ENCODE results near the gene NDUFV3.

NDUFV3 gene

DNA sequence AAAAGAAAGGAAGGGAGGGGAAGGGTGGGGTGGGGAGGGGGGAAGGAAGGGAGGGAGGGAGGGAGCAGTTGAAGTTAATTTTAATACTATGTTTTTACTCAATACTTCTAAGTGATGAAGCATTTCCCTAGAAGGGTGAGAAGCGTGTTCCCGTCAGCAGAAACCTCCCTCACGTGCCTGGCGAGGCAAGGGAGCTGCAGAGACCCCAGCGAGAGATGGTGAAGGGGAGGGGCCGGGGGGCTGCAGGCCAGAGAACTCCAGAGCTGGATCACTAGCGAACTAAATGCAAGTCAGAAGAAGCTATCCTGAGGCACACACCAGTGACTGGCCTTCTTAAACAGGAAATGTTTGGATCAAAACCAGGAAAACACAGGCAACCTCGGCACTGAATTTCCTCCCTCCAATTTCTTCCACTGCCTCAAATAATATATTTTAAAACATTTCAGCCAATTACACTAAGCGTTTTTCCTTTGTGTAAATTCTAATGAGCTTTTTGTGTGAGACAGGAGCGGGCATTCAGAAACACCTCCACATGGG lies 31.7 kb upstream of the NDUFV3 start:
- Histone ChIP-seq H3K79me2 (ENCODE audit: insufficient read depth, low read length) (peaks cover 88% of the 10 kb centered on the region), H3K9me3 (ENCODE audit: insufficient read depth, low read length, severe bottlenecking) (no peaks in the 10 kb centered on the region), H4K20me1 (ENCODE audit: insufficient read depth, low read length) (peaks cover 82% of the 10 kb centered on the region), H3K4me1 (ENCODE audit: insufficient read depth, low read length) (no peaks in the 10 kb centered on the region), H3K9ac (ENCODE audit: low read depth, low read length) (no peak overlapping the region), H3K27ac (ENCODE audit: low read length) (no peak overlapping the region), H3K36me3 (ENCODE audit: insufficient read depth, low read length) (peaks cover 93% of the 10 kb centered on the region), H3K27me3 (ENCODE audit: insufficient read depth, low read length, poor library complexity) (no peaks in the 10 kb centered on the region), H2AFZ (ENCODE audit: low read depth, low read length) (no peak overlapping the region), H3K4me3 (ENCODE audit: low read depth in 1 of 2, low read length in 2 of 2) (no peak overlapping the region), H3K4me2 (ENCODE audit: insufficient read depth, low read length) (no peak overlapping the region)
- no peak for TF ChIP-seq EZH2 (IDR thresholded peaks at IDR 0.05; ENCODE audit: borderline replicate concordance, low read depth, low read length, severe bottlenecking)
- TF ChIP-seq, protein P1, sequence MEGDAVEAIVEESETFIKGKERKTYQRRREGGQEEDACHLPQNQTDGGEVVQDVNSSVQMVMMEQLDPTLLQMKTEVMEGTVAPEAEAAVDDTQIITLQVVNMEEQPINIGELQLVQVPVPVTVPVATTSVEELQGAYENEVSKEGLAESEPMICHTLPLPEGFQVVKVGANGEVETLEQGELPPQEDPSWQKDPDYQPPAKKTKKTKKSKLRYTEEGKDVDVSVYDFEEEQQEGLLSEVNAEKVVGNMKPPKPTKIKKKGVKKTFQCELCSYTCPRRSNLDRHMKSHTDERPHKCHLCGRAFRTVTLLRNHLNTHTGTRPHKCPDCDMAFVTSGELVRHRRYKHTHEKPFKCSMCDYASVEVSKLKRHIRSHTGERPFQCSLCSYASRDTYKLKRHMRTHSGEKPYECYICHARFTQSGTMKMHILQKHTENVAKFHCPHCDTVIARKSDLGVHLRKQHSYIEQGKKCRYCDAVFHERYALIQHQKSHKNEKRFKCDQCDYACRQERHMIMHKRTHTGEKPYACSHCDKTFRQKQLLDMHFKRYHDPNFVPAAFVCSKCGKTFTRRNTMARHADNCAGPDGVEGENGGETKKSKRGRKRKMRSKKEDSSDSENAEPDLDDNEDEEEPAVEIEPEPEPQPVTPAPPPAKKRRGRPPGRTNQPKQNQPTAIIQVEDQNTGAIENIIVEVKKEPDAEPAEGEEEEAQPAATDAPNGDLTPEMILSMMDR (IDR thresholded peaks at IDR 0.05; ENCODE audit: borderline replicate concordance, extremely low read depth, low read length, poor library complexity, severe bottlenecking): no peak
- no peak for DNase-seq
- no peak for ATAC-seq (ENCODE audit: insufficient read depth, low read depth)

DNA sequence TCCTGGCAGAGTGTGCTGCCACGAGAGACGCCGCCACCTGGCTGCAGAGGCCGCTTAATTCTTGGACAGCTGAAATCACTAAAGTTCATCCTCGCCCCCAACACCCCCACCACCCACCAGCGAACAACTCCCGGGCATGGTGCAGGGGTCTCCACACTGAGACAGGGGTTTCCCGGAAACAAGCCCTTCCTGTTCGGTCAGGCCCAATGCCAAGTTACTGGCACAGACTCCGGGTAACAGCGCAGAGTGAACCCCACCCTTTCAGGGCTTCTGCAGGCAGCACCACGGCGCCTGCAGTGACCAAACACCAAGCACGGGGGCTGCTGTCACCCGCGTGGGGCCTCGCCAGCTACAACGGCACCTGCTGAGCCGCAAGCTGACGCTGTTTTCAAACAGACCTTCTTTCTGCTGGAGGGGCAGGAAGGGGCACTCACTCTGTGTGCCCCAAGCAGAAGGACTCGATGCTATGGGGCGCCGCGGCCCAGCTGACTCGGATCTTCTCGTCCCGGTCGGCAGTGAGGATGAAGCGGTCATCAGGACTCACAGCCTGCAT lies 31.2 kb upstream of the NDUFV3 start:
- peaks cover 93% of the 10 kb centered on the region for H3K36me3 ChIP-seq (ENCODE audit: insufficient read depth, low read length)
- H3K4me3 ChIP-seq (ENCODE audit: low read depth in 1 of 2, low read length in 2 of 2): no peak overlapping the region
- no peak overlapping the region for H3K4me2 ChIP-seq (ENCODE audit: insufficient read depth, low read length)
- H3K27me3 ChIP-seq (ENCODE audit: insufficient read depth, low read length, poor library complexity): no peaks in the 10 kb centered on the region
- TF ChIP-seq, protein P1 (IDR thresholded peaks at IDR 0.05; ENCODE audit: borderline replicate concordance, extremely low read depth, low read length, poor library complexity, severe bottlenecking): no peak
- ATAC-seq (ENCODE audit: insufficient read depth, low read depth): no peak
- H3K79me2 ChIP-seq (ENCODE audit: insufficient read depth, low read length): peaks cover 91% of the 10 kb centered on the region
- no peak overlapping the region for H3K9ac ChIP-seq (ENCODE audit: low read depth, low read length)
- no peak for DNase-seq
- H2AFZ ChIP-seq (ENCODE audit: low read depth, low read length): no peak overlapping the region
- H3K27ac ChIP-seq (ENCODE audit: low read length): no peak overlapping the region
- H3K4me1 ChIP-seq (ENCODE audit: insufficient read depth, low read length): no peaks in the 10 kb centered on the region
- H4K20me1 ChIP-seq (ENCODE audit: insufficient read depth, low read length): peaks cover 83% of the 10 kb centered on the region
- no peaks in the 10 kb centered on the region for H3K9me3 ChIP-seq (ENCODE audit: insufficient read depth, low read length, severe bottlenecking)

DNA sequence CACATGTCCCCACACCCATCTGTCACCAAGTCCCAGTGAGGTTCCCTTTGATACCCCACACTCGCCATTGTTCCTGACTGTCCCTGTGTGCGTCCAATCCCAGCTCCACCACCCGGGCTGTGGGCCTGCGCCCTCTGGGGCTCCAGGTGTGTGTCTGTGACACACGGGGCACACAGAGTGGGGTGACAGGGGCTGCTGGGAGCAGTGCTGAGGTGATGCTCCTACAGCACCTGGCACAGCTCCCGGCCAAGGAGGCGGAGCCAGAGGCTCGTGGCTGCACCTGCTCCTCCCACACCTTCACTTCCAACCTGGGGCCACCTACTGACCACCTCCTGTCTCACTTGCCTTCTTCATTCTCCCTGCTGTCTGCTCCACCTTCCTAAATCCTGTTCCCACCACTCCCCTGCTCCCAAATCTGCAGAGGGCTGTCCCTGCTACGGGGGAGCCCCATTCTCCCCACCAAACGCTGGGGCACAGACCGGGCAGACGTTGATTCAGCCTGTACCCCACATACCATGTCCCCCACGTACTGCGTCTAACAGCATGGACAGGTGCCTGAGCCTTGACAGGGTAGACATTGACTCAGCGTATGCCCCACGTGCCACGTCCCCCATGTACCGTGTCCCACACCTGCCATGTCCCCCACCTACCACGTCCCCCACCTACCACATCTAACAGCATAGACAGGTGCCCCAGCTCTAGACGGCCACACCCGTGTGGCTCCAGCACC lies 30.2 kb upstream of the NDUFV3 start:
- no peak overlapping the region for H3K27ac ChIP-seq (ENCODE audit: low read length)
- H3K4me2 ChIP-seq (ENCODE audit: insufficient read depth, low read length): no peak overlapping the region
- peaks cover 91% of the 10 kb centered on the region for H3K79me2 ChIP-seq (ENCODE audit: insufficient read depth, low read length)
- no peaks in the 10 kb centered on the region for H3K27me3 ChIP-seq (ENCODE audit: insufficient read depth, low read length, poor library complexity)
- no peaks in the 10 kb centered on the region for H3K4me1 ChIP-seq (ENCODE audit: insufficient read depth, low read length)
- H3K9ac ChIP-seq (ENCODE audit: low read depth, low read length): no peak overlapping the region
- DNase-seq (no peak), ATAC-seq (ENCODE audit: insufficient read depth, low read depth) (no peak)
- TF ChIP-seq, protein P1 (IDR thresholded peaks at IDR 0.05; ENCODE audit: borderline replicate concordance, extremely low read depth, low read length, poor library complexity, severe bottlenecking): no peak
- peaks cover 77% of the 10 kb centered on the region for H4K20me1 ChIP-seq (ENCODE audit: insufficient read depth, low read length)
- H3K36me3 ChIP-seq (ENCODE audit: insufficient read depth, low read length): peaks cover 92% of the 10 kb centered on the region
- no peak overlapping the region for H2AFZ ChIP-seq (ENCODE audit: low read depth, low read length)
- H3K9me3 ChIP-seq (ENCODE audit: insufficient read depth, low read length, severe bottlenecking): no peaks in the 10 kb centered on the region
- H3K4me3 ChIP-seq (ENCODE audit: low read depth in 1 of 2, low read length in 2 of 2): no peak overlapping the region
